T-cell (primary cell): ENCODE results near the gene FBN3. TPM values are rescaled to one million over a fixed set of nuclear protein-coding genes. Genes with fewer than 3 reads are reported as not detected.
"Not testable (repeated sequence)": the region's sequence is repeated elsewhere in the genome, so short reads cannot be mapped to it uniquely, and the experiment has no call there.

ENCODE experiments used
- ATAC-seq, 4 experiments: fragments of 200-7000 bp in 3 of 4; fragments of 150-1000 bp in 1 of 4; cut with Tn5 transposase; replicated peaks in 1 of 4; 1 replicate in 3 of 4; 2 replicates in 1 of 4; pipeline ENCODE4 v1.10.0; 2021; ENCODE audit warnings: moderate library complexity in 3 of 4, mild to moderate bottlenecking in 2 of 4, moderate number of reproducible peaks in 1 of 4
- CTCF ChIA-PET, 2 donors: fragments of 300-600 bp; sonication (Branson Sonifier 250); formaldehyde crosslinking; loops; one replicate each; lab custom pipeline; 2022; ENCODE audit warnings: antibody characterized with exemption in 2 of 2; lab: Charles Lee
- POLR2A ChIA-PET, 2 donors: fragments of 300-600 bp; sonication (Branson Sonifier 250); formaldehyde crosslinking; loops; one replicate each; lab custom pipeline; 2022; ENCODE audit warnings: antibody characterized with exemption in 2 of 2; lab: Charles Lee
- DNase-seq, 35 experiments: peaks; one replicate each; pipeline versions ENCODE4 v3.0.0 to v3.0.0-alpha.2; 2013 to 2023
- H3K27ac ChIP-seq: one replicate; pipeline ENCODE4 v1.5.1; 2013; ENCODE audit warnings: low read length
- H3K27me3 ChIP-seq, 2 experiments: replicated peaks in 1 of 2; 1 replicate in 1 of 2; 2 replicates in 1 of 2; pipeline versions ENCODE4 v1.6.1 to v1.7.0; 2013; ENCODE audit warnings: low read length in 1 of 2, mixed read lengths in 1 of 2; ENCODE audit not compliant: control insufficient read depth in 2 of 2, insufficient read depth in 2 of 2; ENCODE audit errors: extremely low read depth in 1 of 2
- H3K36me3 ChIP-seq, 2 donors: 1 replicate in 1 of 2; 2 replicates in 1 of 2; pipeline versions ENCODE4 v1.6.1 to v1.7.0; 2013; ENCODE audit warnings: low read length in 1 of 2; ENCODE audit not compliant: control insufficient read depth in 2 of 2, insufficient read depth in 1 of 2; ENCODE audit errors: extremely low read depth in 1 of 2
- H3K4me1 ChIP-seq, 2 experiments: 1 replicate in 1 of 2; 2 replicates in 1 of 2; pipeline versions ENCODE4 v1.6.1 to v1.7.0; 2013; ENCODE audit warnings: low read length in 2 of 2, mixed read lengths in 1 of 2; ENCODE audit not compliant: insufficient read depth in 2 of 2, control insufficient read depth in 1 of 2; ENCODE audit errors: extremely low read depth in 1 of 2
- H3K4me3 ChIP-seq, 2 donors: 1 replicate in 1 of 2; 2 replicates in 1 of 2; pipeline versions ENCODE4 v1.5.1 to v1.7.0; 2013; ENCODE audit warnings: mild to moderate bottlenecking in 2 of 2, low read length in 1 of 2, moderate library complexity in 1 of 2; ENCODE audit not compliant: control insufficient read depth in 1 of 2; ENCODE audit errors: extremely low read depth in 1 of 2
- H3K9me3 ChIP-seq: 2 replicates; pipeline ENCODE4 v1.7.0; 2013
- H3K27ac Mint-ChIP-seq, 2 donors: one replicate each; pipeline ENCODE4 v1.8.0; 2020 to 2021; ENCODE audit warnings: mild to moderate bottlenecking in 2 of 2, mixed read lengths in 2 of 2
- H3K27me3 Mint-ChIP-seq, 2 donors: one replicate each; pipeline ENCODE4 v1.8.0; 2021 to 2022; ENCODE audit warnings: mixed read lengths in 2 of 2
- H3K36me3 Mint-ChIP-seq: one replicate; pipeline ENCODE4 v1.8.0; 2021; ENCODE audit warnings: mixed read lengths
- H3K4me1 Mint-ChIP-seq, 3 donors: one replicate each; pipeline ENCODE4 v1.8.0; 2020 to 2022; ENCODE audit warnings: mixed read lengths in 3 of 3, mild to moderate bottlenecking in 1 of 3
- H3K4me3 Mint-ChIP-seq, 3 donors: one replicate each; pipeline ENCODE4 v1.8.0; 2020 to 2022; ENCODE audit warnings: mild to moderate bottlenecking in 3 of 3, mixed read lengths in 3 of 3, moderate library complexity in 3 of 3
- H3K9me3 Mint-ChIP-seq, 3 donors: one replicate each; pipeline ENCODE4 v1.8.0; 2020 to 2022; ENCODE audit warnings: mixed read lengths in 3 of 3
- WGBS: methylation state at CpG from one replicate; pipeline ENCODE4 v1.1.5; 2013; ENCODE audit warnings: missing lambda C conversion rate; ENCODE audit not compliant: insufficient coverage; 5-methylcytosine and 5-hydroxymethylcytosine counted together
- total RNA-seq, 35 experiments: library from RNA in 6 of 35; stranded (reverse) in 6 of 35; fragments of 120-200 nt in 1 of 35; gene quantifications; one replicate each; pipeline versions ENCODE4 v1.2.1 to v1.2.4 and lab custom pipeline; 2013 to 2026

The FBN3 gene
- total RNA-seq, 5 donors from 2014 or later (not counting 1 experiment from before 2014, with no cell fraction given): 0.03 TPM; not detected in 3

DNA sequence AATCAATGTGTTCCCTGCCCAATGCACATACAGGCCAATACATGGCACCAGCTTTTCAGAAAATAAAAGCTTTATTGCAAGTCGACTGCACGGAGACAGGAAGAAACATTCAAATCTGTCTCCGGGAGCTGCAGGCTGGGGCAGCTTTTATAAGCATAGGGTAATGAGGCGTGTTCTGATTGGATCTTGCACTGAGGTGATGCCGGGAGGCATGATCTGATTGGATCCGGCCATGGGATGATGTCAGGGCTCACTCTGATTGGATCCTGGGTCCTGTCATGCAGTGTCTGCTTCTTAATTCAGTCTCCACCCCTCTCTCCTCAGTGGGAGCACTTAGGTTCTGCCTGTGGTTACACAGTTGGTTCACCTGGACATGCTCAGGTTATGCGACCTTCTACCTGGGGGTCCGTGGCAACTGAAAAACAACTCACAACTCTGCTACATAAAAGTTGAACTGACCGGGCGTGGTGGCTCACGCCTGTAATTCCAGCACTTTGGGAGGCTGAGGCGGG lies 11.8 kb upstream of the FBN3 start:
- no peaks in the 10 kb centered on the region for H3K36me3 Mint-ChIP-seq
- H3K27ac ChIP-seq: no peak overlapping the region
- H3K4me3 Mint-ChIP-seq: no peak overlapping the region
- no peaks in the 10 kb centered on the region for H3K4me1 ChIP-seq
- H3K4me3 ChIP-seq: no peak overlapping the region
- no peak overlapping the region for H3K27ac Mint-ChIP-seq
- ChIA-PET POLR2A (no interaction called here), CTCF (no interaction called here)
- peaks cover 0 to 9% of the 10 kb centered on the region in 2 experiments for H3K27me3 ChIP-seq
- H3K4me1 Mint-ChIP-seq: no peaks in the 10 kb centered on the region
- 54% methylated on average over 5 of the region's 12 CpGs for WGBS
- no peaks in the 10 kb centered on the region for H3K36me3 ChIP-seq
- H3K9me3 Mint-ChIP-seq: no peaks in the 10 kb centered on the region
- peaks cover 3 to 5% of the 10 kb centered on the region in 2 donors for H3K27me3 Mint-ChIP-seq
- no peak for ATAC-seq
- no peaks in the 10 kb centered on the region for H3K9me3 ChIP-seq
- no peak for DNase-seq

DNA sequence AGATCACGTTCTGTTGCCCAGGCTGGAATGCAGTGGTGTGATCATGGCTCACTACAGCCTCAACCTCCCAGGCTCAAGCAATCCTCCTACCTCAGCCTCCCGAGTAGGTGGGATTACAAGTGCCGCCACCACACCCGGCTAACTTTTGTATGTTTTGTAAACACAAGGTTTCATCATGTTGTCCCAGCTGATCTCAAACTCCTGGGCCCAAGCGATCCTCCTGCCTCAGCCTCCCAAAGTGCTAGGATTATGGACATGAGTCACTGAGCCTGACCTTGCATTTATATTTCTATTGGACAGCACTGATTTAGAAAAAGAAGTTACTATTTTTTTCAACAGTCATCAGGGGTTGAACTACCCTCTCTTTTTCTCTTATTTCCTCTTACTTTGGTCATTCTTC lies 9.9 kb upstream of the FBN3 start:
- not testable (repeated sequence) for H3K27ac Mint-ChIP-seq
- 92% methylated on average over 4 of the region's 5 CpGs for WGBS
- H3K27me3 ChIP-seq: peaks cover 0 to 21% of the 10 kb centered on the region in 2 experiments

GRCh38 chr19:8158411-8159074 lies 9.2 kb upstream of the FBN3 start:
- POLR2A ChIA-PET: no interaction called here
- DNase-seq: peak in 22 of 35 experiments; percentile 2 to 84 (median 24)
- CTCF ChIA-PET: interaction anchor here (0.5 to 1.1 kb wide), 9 partner anchors 15 to 185 kb away, joined by 3 to 10 read pairs (median 4); no protein-coding TSS in a partner anchor

More for the DNA sequence above, 9.9 kb upstream of the FBN3 start:
- H3K9me3 Mint-ChIP-seq, H3K9me3 ChIP-seq, ATAC-seq, H3K4me1 ChIP-seq, DNase-seq, H3K27ac ChIP-seq, H3K4me1 Mint-ChIP-seq, POLR2A ChIA-PET, H3K36me3 ChIP-seq, H3K4me3 ChIP-seq, H3K36me3 Mint-ChIP-seq, H3K4me3 Mint-ChIP-seq: not testable (repeated sequence)
- peaks cover 11 to 12% of the 10 kb centered on the region in 2 donors for H3K27me3 Mint-ChIP-seq
- CTCF ChIA-PET: interaction anchor here in 1 of 2 donors (1.1 kb wide), 1 partner anchor 14 kb away, joined by 3 read pairs; no protein-coding TSS in a partner anchor

GRCh38 chr19:8155318-8155717 lies 5.9 kb upstream of the FBN3 start:
- ChIA-PET CTCF (no interaction called here), POLR2A (no interaction called here)
- H3K9me3 ChIP-seq: no peaks in the 10 kb centered on the region
- no peak overlapping the region for H3K4me3 ChIP-seq
- peaks cover 10 to 55% of the 10 kb centered on the region in 2 experiments for H3K27me3 ChIP-seq
- WGBS: 43% methylated on average over 1 of the region's 2 CpGs
- ATAC-seq: no peak
- Mint-ChIP-seq H3K4me1 (no peaks in the 10 kb centered on the region), H3K27me3 (peaks cover 29 to 35% of the 10 kb centered on the region in 2 donors), H3K9me3 (no peaks in the 10 kb centered on the region), H3K4me3 (no peak overlapping the region), H3K27ac (no peak overlapping the region), H3K36me3 (no peaks in the 10 kb centered on the region)
- H3K36me3 ChIP-seq: no peaks in the 10 kb centered on the region
- no peak for DNase-seq
- no peak overlapping the region for H3K27ac ChIP-seq
- no peaks in the 10 kb centered on the region for H3K4me1 ChIP-seq

More at GRCh38 chr19:8158411-8159074, 9.2 kb upstream of the FBN3 start:
- H3K27ac ChIP-seq: no peak overlapping the region
- ATAC-seq: peak; percentile 43 to 69 (median 63)
- 28% methylated on average over 10 of the region's 14 CpGs for WGBS
- Mint-ChIP-seq H3K9me3 (no peaks in the 10 kb centered on the region), H3K36me3 (no peaks in the 10 kb centered on the region), H3K27me3 (peaks cover 14 to 15% of the 10 kb centered on the region in 2 donors), H3K4me1 (no peaks in the 10 kb centered on the region), H3K4me3 (no peak overlapping the region), H3K27ac (no peak overlapping the region)
- no peaks in the 10 kb centered on the region for H3K4me1 ChIP-seq
- no peak overlapping the region for H3K4me3 ChIP-seq
- H3K27me3 ChIP-seq: peaks cover 0 to 28% of the 10 kb centered on the region in 2 experiments
- no peaks in the 10 kb centered on the region for H3K36me3 ChIP-seq
- H3K9me3 ChIP-seq: no peaks in the 10 kb centered on the region

DNA sequence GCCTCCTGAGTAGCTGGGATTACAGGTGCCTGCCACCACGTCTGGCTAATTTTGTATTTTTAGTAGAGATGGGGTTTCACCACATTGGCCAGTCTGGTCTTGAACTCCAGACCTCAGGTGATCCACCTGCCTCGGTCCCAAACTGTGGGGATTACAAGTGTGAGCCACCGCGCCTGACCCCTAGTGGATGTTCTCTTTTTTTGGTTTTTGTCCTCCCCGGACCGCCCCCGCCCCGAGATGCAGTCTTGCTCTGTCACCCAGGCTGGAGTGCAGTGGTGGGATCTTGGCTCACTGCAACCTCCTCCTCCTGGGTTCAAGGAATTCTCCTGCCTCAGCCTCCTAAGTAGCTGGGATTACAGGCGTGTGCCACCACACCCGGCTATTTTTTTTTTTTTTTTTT lies 4.6 kb upstream of the FBN3 start:
- H3K36me3 Mint-ChIP-seq, ATAC-seq, H3K36me3 ChIP-seq, H3K4me1 Mint-ChIP-seq, H3K27ac ChIP-seq, H3K9me3 Mint-ChIP-seq, POLR2A ChIA-PET, H3K4me3 Mint-ChIP-seq, H3K9me3 ChIP-seq, H3K27ac Mint-ChIP-seq, H3K4me3 ChIP-seq, H3K4me1 ChIP-seq: not testable (repeated sequence)
- 28% methylated on average over 7 of the region's 10 CpGs for WGBS
- H3K27me3 ChIP-seq: peaks cover 14 to 62% of the 10 kb centered on the region in 2 experiments
- CTCF ChIA-PET: interaction anchor here in 1 of 2 donors (0.7 kb wide), 1 partner anchor 264 kb away, joined by 5 read pairs; no protein-coding TSS in a partner anchor
- H3K27me3 Mint-ChIP-seq: peaks cover 33 to 43% of the 10 kb centered on the region in 2 donors
- peak in 6 of 35 experiments; percentile 3 to 26 (median 10) for DNase-seq

DNA sequence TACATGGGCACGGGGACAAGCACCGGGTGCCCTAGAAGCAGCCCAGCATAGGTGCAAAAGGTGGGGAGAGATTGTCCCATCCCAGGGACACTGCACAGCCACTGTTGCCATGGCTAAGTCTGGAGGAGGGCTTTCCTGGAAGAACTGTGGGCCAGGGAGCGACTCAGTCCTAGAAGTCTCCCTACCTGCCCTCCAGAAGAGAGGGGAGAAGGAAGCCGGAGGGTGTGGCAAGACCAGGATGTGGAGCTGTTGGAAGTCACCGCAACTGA lies 2.3 kb upstream of the FBN3 start:
- Histone ChIP-seq H3K27me3 (peaks cover 14 to 79% of the 10 kb centered on the region in 2 experiments), H3K4me1 (peaks cover 0 to 6% of the 10 kb centered on the region in 2 experiments), H3K27ac (no peak overlapping the region), H3K36me3 (no peaks in the 10 kb centered on the region), H3K4me3 (no peak overlapping the region), H3K9me3 (no peaks in the 10 kb centered on the region)
- DNase-seq: no peak
- WGBS: 55% methylated on average over 2 of the region's 5 CpGs
- ATAC-seq: no peak
- H3K36me3 Mint-ChIP-seq: no peaks in the 10 kb centered on the region
- CTCF ChIA-PET: no interaction called here
- H3K27ac Mint-ChIP-seq: no peak overlapping the region
- POLR2A ChIA-PET: no interaction called here
- H3K27me3 Mint-ChIP-seq: peaks cover 42 to 55% of the 10 kb centered on the region in 2 donors
- H3K9me3 Mint-ChIP-seq: no peaks in the 10 kb centered on the region
- H3K4me3 Mint-ChIP-seq: no peak overlapping the region
- peaks cover 9 to 12% (median 10%) of the 10 kb centered on the region in 3 donors for H3K4me1 Mint-ChIP-seq
